H1 (cell line): ENCODE measurements around the gene HADHA. TPM values are rescaled to one million over a fixed set of nuclear protein-coding genes. Genes with fewer than 3 reads are reported as not detected.
A peak's percentile ranks its signal among the peaks of the same experiment; 100 is the strongest.

ENCODE experiments used
- ASH2L ChIP-seq: fragments of 200-600, 300-600 bp; sonication (generic); IDR thresholded peaks from one replicate; pipeline ENCODE4 v1.7.1; 2017; ENCODE audit warnings: low read length
- CBX5 ChIP-seq: fragments of 300-800, 300-1000 bp; sonication (generic); IDR thresholded peaks from 2 replicates; pipeline ENCODE4 v1.7.1; 2016; ENCODE audit warnings: antibody characterized with exemption, low read length, low read depth
- GTF2F1 ChIP-seq: IDR thresholded peaks from 2 replicates; pipeline ENCODE4 v1.6.1; 2012; ENCODE audit warnings: low read depth, low read length, improper control_type of control experiment, borderline replicate concordance
- RXRA ChIP-seq: IDR thresholded peaks from 2 replicates; pipeline ENCODE4 v1.6.1; 2011; ENCODE audit warnings: low read depth, mild to moderate bottlenecking, low read length, moderate library complexity; ENCODE audit not compliant: insufficient read depth
- SIX5 ChIP-seq: IDR thresholded peaks from 2 replicates; pipeline ENCODE4 v1.6.1; 2011; ENCODE audit warnings: mild to moderate bottlenecking, low read depth, low read length
- SP1 ChIP-seq: IDR thresholded peaks from 2 replicates; pipeline ENCODE4 v1.6.1; 2011; ENCODE audit warnings: low read depth, low read length
- SRF ChIP-seq: IDR thresholded peaks from 2 replicates; pipeline ENCODE4 v1.6.1; 2011; ENCODE audit warnings: mild to moderate bottlenecking, low read depth, low read length, moderate library complexity
- TCF12 ChIP-seq: IDR thresholded peaks from 2 replicates; pipeline ENCODE4 v1.6.1; 2011; ENCODE audit warnings: low read depth, mild to moderate bottlenecking, low read length
- TEAD4 ChIP-seq: IDR thresholded peaks from 2 replicates; pipeline ENCODE4 v1.6.1; 2012; ENCODE audit warnings: low read depth, low read length, inconsistent platforms, mixed read lengths
- ZNF274 ChIP-seq: IDR thresholded peaks from 2 replicates; pipeline ENCODE4 v1.7.0; 2012; ENCODE audit warnings: low read length, borderline replicate concordance; ENCODE audit errors: extremely low read depth
- polyA plus RNA-seq, 7 experiments: library from polyadenylated mRNA; depleted of rRNA in 3 of 7; stranded (reverse) in 5 of 7; unstranded in 2 of 7; fragments of >200 nt in 5 of 7; fragments of 200-250 nt in 2 of 7; gene quantifications; 1 replicate in 5 of 7; 2 replicates in 1 of 7; 4 replicates in 1 of 7; pipeline versions ENCODE4 v1.2.1 to v1.2.3, GENCODE V29; 2011 to 2013; ENCODE audit warnings: missing spikeins in 2 of 7, mixed read lengths in 2 of 7
- total RNA-seq: library from RNA; stranded (reverse); fragmentation: NEBNext Ultra II Directional; extraction: Animal tissue kit (Norgen Biotek cat#: 25700); gene quantifications from 2 replicates; pipeline ENCODE4 v1.2.1, GENCODE V29; 2021
- TF ChIP-seq, protein P1 (sequence below): IDR thresholded peaks from 2 replicates; pipeline ENCODE4 v1.6.1; 2012; ENCODE audit warnings: inconsistent platforms
- TF ChIP-seq, protein P2 (sequence below), 3 experiments: IDR thresholded peaks; 1 replicate in 2 of 3; 2 replicates in 1 of 3; pipeline versions ENCODE4 v1.5.1 to v1.6.1; 2011; ENCODE audit warnings: low read length in 3 of 3, mild to moderate bottlenecking in 3 of 3, inconsistent platforms in 2 of 3, low read depth in 1 of 3, moderate library complexity in 1 of 3; ENCODE audit not compliant: insufficient read depth in 1 of 3; ENCODE audit errors: control extremely low read depth in 1 of 3
- TF ChIP-seq, protein P3 (sequence below): IDR thresholded peaks from 2 replicates; pipeline ENCODE4 v1.6.1; 2012; ENCODE audit warnings: inconsistent platforms

HADHA gene
- total and polyA plus RNA-seq, 2 of the 8 experiments (the other 6 are each of a cell fraction or from before 2014, with no cell fraction given): 64.6 to 131 TPM

DNA sequence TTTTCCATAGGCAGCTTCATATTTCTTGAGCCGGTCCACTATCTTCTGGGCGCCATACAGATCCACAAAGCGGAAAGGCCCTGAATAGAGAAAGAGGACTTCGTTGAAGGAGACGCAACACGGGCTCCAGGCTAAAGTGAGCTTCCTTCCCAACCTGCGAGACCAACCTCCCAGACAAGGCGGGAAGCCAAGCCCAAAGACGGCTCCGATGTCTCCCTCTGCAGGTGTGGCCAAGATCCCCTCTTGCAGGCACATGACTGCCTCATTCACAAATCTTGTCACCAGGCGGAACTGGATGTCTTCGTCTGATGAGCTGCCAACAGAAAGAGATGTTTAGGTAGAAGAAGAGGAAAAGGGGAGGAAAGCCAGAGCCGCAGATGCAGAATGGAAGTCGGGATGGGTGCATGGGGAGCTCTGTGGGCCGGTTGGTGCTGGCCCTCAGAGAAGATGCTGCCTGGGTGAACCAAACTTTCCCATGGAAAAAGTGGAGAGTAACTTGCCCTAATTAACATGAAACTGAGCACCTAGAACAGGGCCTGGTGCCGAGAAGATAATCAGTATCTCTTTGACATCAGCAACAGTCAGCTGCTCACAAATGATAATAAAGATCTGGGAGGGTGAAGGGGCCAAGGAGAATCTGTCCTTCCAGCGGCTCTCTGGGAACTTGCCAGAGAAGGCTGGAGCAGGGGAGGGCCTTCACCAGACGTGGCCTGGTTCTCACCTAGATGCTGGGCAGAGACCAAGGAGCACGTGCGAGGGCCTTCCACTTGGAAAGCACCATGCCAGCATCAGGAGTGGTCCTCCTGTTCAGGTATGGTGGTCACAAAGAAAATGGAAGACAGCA lies 52.9 kb downstream of the HADHA start (continued):
- TF ChIP-seq ZNF274 (no peak), SP1 (no peak), TCF12 (no peak), RXRA (no peak), GTF2F1 (no peak), SIX5 (no peak), TEAD4 (no peak), CBX5 (no peak), ASH2L (no peak), SRF (no peak)
- TF ChIP-seq, protein P1, sequence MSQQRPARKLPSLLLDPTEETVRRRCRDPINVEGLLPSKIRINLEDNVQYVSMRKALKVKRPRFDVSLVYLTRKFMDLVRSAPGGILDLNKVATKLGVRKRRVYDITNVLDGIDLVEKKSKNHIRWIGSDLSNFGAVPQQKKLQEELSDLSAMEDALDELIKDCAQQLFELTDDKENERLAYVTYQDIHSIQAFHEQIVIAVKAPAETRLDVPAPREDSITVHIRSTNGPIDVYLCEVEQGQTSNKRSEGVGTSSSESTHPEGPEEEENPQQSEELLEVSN: peak; percentile 78
- TF ChIP-seq, protein P2, sequence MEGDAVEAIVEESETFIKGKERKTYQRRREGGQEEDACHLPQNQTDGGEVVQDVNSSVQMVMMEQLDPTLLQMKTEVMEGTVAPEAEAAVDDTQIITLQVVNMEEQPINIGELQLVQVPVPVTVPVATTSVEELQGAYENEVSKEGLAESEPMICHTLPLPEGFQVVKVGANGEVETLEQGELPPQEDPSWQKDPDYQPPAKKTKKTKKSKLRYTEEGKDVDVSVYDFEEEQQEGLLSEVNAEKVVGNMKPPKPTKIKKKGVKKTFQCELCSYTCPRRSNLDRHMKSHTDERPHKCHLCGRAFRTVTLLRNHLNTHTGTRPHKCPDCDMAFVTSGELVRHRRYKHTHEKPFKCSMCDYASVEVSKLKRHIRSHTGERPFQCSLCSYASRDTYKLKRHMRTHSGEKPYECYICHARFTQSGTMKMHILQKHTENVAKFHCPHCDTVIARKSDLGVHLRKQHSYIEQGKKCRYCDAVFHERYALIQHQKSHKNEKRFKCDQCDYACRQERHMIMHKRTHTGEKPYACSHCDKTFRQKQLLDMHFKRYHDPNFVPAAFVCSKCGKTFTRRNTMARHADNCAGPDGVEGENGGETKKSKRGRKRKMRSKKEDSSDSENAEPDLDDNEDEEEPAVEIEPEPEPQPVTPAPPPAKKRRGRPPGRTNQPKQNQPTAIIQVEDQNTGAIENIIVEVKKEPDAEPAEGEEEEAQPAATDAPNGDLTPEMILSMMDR (IDR thresholded peaks at IDR 0.05; ENCODE audit: control extremely low read depth in 1 of 3, insufficient read depth in 1 of 3, low read depth in 1 of 3, low read length in 3 of 3): peak in 2 of 3 experiments; percentile 7 to 30; a peak in 2 of 4 replicates
- TF ChIP-seq, protein P3, sequence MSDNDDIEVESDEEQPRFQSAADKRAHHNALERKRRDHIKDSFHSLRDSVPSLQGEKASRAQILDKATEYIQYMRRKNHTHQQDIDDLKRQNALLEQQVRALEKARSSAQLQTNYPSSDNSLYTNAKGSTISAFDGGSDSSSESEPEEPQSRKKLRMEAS: 0 out of 2 replicates have a peak, but pooled peaks have one; percentile 32
